Osteocyte (in vitro differentiated cells): ENCODE measurements around the gene IKZF3. TPM values are rescaled to one million over a fixed set of nuclear protein-coding genes. Genes with fewer than 3 reads are reported as not detected.
"Not testable (repeated sequence)": the region's sequence is repeated elsewhere in the genome, so short reads cannot be mapped to it uniquely, and the experiment has no call there.

ENCODE experiments used
- DNase-seq: peaks from one replicate; pipeline ENCODE4 v3.0.0; 2021; ENCODE audit warnings: mixed read lengths; ENCODE audit not compliant: unreplicated experiment; ENCODE audit errors: extremely low spot score
- H3K27ac Mint-ChIP-seq: one replicate; pipeline ENCODE4 v1.8.0; 2021; ENCODE audit warnings: mild to moderate bottlenecking, mixed read lengths; ENCODE audit not compliant: unreplicated experiment
- H3K27me3 Mint-ChIP-seq: one replicate; pipeline ENCODE4 v1.8.0; 2021; ENCODE audit warnings: mixed read lengths; ENCODE audit not compliant: unreplicated experiment
- H3K36me3 Mint-ChIP-seq: one replicate; pipeline ENCODE4 v1.8.0; 2021; ENCODE audit warnings: mixed read lengths; ENCODE audit not compliant: unreplicated experiment
- H3K4me1 Mint-ChIP-seq: one replicate; pipeline ENCODE4 v1.8.0; 2021; ENCODE audit warnings: mixed read lengths; ENCODE audit not compliant: unreplicated experiment
- H3K4me3 Mint-ChIP-seq: one replicate; pipeline ENCODE4 v1.8.0; 2021; ENCODE audit warnings: mild to moderate bottlenecking, moderate library complexity, mixed read lengths; ENCODE audit not compliant: unreplicated experiment
- H3K9me3 Mint-ChIP-seq: one replicate; pipeline ENCODE4 v1.8.0; 2021; ENCODE audit warnings: mixed read lengths; ENCODE audit not compliant: unreplicated experiment
- CTCF ChIP-seq: fragments of 200-600 bp; sonication (generic); IDR thresholded peaks from 2 replicates; pipeline ENCODE4 v1.5.0; 2021; ENCODE audit warnings: antibody characterized with exemption, mild to moderate bottlenecking, moderate library complexity
- total RNA-seq: library from RNA; stranded (reverse); gene quantifications from 2 replicates; pipeline ENCODE4 v1.2.1, GENCODE V29; 2021

IKZF3 gene
- total RNA-seq, 1 donor from 2014 or later, result not detected

- Mint-ChIP-seq H3K27ac (no peak overlapping the region), H3K9me3 (no peaks in the 10 kb centered on the region), H3K4me3 (no peak overlapping the region), H3K27me3 (peaks cover 67% of the 10 kb centered on the region), H3K36me3 (no peaks in the 10 kb centered on the region), H3K4me1 (peaks cover 8% of the 10 kb centered on the region)
- no peak for DNase-seq
- no peak for TF ChIP-seq CTCF
Measured at GRCh38 chr17:39765766-39766165, 98.3 kb downstream of the IKZF3 start.

- peaks cover 66% of the 10 kb centered on the region for H3K27me3 Mint-ChIP-seq
- no peak overlapping the region for H3K27ac Mint-ChIP-seq
- H3K9me3 Mint-ChIP-seq, result no peaks in the 10 kb centered on the region
- DNase-seq, result no peak
- TF ChIP-seq CTCF, result no peak
- H3K4me1 Mint-ChIP-seq, result peaks cover 8% of the 10 kb centered on the region
- H3K4me3 Mint-ChIP-seq, result no peak overlapping the region
- H3K36me3 Mint-ChIP-seq, result no peaks in the 10 kb centered on the region
Measured at GRCh38 chr17:39765175-39765574, 98.9 kb downstream of the IKZF3 start.

GRCh38 chr17:39764171-39764570 lies 99.9 kb downstream of the IKZF3 start:
- H3K27me3 Mint-ChIP-seq, result peaks cover 65% of the 10 kb centered on the region
- not testable (repeated sequence) for DNase-seq, H3K4me1 Mint-ChIP-seq, H3K9me3 Mint-ChIP-seq, H3K27ac Mint-ChIP-seq, H3K36me3 Mint-ChIP-seq, H3K4me3 Mint-ChIP-seq

- peaks cover 8% of the 10 kb centered on the region for H3K4me1 Mint-ChIP-seq
Measured at GRCh38 chr17:39763051-39763820, 100.9 kb downstream of the IKZF3 start.

GRCh38 chr17:39761861-39762496 lies 102.1 kb downstream of the IKZF3 start:
- H3K27me3 Mint-ChIP-seq, result peaks cover 67% of the 10 kb centered on the region
- DNase-seq, result peak; percentile 69
- no peak for TF ChIP-seq CTCF
- H3K4me1 Mint-ChIP-seq, result peaks cover 8% of the 10 kb centered on the region
- H3K36me3 Mint-ChIP-seq, result no peaks in the 10 kb centered on the region
- no peaks in the 10 kb centered on the region for H3K9me3 Mint-ChIP-seq
- H3K4me3 Mint-ChIP-seq, result no peak overlapping the region
- H3K27ac Mint-ChIP-seq, result no peak overlapping the region

More at GRCh38 chr17:39763051-39763820, 100.9 kb downstream of the IKZF3 start:
- no peak for TF ChIP-seq CTCF
- H3K27ac Mint-ChIP-seq, result no peak overlapping the region
- DNase-seq, result no peak
- H3K9me3 Mint-ChIP-seq, result no peaks in the 10 kb centered on the region
- no peak overlapping the region for H3K4me3 Mint-ChIP-seq
- H3K36me3 Mint-ChIP-seq, result no peaks in the 10 kb centered on the region
- peaks cover 66% of the 10 kb centered on the region for H3K27me3 Mint-ChIP-seq
